GM12801 (cell line): Measurements from ENCODE around the gene SNX1.

Source experiments
- TF ChIP-seq, protein P1 (sequence below): IDR thresholded peaks from one replicate; pipeline ENCODE4 v1.5.1; 2011; ENCODE audit warnings: control low read depth; ENCODE audit not compliant: insufficient read length; ENCODE audit errors: extremely low read depth

The SNX1 gene

DNA sequence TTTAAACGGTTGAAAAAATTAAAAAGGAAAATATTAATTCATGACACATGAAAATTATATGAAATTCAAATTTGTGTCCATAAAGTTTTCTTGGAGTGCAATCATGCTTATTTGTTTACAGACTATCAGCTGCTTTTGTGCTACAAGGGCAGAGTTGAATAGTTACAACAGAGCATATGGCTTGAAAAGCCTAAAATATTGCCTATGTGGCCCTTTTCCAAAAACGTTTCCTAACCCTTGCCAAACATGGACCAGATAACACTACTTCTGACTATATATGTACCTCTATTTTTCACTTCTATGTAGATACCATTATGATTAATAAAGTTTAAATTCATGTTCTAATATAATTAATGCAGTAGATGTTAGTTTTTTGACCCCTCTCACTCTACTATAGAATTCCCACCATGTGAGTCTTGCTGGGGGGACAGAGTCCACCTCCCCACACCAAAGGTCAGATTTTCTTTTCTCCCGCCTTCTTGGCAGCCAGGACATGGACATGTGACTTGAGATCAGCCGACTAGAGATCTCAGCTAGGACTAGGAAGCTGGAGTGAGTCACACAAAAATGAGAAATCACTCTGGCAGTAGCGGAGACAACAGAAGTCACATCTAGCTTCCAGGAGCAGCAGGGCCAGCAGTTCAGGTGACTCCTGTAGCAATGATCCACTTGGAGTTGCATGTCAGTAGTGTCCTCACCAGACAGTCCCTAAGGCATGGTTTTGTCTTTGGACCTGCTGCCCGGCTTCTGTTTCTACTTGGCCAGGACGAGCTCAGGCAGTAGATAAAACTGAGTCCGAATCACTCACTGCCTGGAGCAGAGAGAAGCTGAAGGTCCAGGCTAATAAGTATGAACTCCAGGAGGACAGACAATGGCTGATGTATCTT is 24.6 kb upstream of the SNX1 start:
- TF ChIP-seq, protein P1, sequence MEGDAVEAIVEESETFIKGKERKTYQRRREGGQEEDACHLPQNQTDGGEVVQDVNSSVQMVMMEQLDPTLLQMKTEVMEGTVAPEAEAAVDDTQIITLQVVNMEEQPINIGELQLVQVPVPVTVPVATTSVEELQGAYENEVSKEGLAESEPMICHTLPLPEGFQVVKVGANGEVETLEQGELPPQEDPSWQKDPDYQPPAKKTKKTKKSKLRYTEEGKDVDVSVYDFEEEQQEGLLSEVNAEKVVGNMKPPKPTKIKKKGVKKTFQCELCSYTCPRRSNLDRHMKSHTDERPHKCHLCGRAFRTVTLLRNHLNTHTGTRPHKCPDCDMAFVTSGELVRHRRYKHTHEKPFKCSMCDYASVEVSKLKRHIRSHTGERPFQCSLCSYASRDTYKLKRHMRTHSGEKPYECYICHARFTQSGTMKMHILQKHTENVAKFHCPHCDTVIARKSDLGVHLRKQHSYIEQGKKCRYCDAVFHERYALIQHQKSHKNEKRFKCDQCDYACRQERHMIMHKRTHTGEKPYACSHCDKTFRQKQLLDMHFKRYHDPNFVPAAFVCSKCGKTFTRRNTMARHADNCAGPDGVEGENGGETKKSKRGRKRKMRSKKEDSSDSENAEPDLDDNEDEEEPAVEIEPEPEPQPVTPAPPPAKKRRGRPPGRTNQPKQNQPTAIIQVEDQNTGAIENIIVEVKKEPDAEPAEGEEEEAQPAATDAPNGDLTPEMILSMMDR: no peak

DNA sequence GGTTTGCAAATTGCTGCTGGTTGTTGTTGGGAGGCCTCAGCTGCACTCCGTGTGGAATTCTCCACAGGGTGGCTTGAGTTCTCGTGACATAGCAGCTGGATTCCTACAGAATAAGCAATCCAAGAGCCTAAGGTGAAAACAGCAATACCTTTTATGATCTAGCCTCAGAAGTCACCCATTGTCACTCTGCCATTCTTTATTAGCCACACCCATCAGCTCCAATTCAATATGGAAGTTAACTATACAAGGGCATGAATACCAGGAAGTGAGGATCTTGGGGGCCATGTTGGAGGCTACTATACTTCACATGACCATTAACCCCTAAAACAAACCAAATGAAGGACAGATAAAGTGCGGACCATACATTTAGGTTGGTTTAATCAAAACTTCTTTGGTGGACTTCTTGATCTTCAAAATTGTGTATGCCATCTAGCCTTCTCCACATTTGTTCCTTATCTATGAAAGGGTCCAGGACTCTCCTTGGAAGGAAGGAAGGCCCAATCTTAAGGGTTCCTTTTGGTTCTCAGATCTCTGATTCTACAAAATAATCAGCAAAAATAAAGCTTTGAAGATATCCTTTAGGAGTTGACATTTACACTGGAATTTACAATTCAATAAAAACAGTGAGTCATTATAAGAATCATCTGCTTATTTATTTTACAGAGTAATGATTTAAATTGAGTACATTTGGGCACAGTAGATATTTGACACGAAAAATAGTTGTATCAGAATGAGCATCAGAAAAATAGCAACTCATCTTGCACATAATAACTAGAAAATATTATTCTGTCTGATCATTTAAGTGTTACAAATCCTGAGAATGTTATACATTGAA is 23.6 kb upstream of the SNX1 start:
- TF ChIP-seq, protein P1: no peak

DNA sequence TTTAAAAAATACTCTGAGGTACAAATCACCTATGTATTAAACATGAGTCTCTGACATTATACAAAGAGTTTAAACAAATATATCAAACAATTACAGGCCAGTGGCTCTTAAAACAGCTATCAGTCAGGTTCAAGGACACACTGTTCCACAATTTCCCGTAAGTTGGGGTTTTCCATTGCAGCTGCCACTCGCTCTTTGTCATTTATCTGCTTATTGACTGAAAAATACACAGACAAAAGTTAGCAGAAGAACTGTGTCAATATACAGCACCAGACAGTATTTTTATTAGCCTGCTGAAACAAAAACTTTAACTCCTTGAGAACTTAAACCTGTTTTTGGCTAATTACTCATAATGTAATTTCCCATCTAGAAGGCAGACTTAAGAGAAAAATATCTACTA is 23.0 kb upstream of the SNX1 start:
- TF ChIP-seq, protein P1: no peak

DNA sequence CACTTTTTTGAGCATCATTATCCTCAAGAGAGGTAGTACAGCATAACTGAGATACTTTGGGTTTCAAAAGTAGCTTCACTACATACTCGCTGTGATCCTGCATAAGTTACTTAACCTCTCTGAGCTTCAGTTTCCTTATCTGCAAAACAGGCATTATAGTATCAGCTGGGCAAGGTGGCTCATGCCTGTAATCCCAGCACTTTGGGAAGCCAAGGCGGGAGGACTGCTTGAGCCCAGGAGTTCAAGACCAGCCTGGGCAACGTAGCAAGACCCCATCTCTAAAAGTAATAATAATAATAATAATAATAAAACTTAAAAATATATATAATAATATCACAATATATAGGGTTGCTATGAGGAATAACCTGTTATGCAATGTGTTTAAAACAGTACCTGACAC is 13.0 kb upstream of the SNX1 start:
- TF ChIP-seq, protein P1: no peak

DNA sequence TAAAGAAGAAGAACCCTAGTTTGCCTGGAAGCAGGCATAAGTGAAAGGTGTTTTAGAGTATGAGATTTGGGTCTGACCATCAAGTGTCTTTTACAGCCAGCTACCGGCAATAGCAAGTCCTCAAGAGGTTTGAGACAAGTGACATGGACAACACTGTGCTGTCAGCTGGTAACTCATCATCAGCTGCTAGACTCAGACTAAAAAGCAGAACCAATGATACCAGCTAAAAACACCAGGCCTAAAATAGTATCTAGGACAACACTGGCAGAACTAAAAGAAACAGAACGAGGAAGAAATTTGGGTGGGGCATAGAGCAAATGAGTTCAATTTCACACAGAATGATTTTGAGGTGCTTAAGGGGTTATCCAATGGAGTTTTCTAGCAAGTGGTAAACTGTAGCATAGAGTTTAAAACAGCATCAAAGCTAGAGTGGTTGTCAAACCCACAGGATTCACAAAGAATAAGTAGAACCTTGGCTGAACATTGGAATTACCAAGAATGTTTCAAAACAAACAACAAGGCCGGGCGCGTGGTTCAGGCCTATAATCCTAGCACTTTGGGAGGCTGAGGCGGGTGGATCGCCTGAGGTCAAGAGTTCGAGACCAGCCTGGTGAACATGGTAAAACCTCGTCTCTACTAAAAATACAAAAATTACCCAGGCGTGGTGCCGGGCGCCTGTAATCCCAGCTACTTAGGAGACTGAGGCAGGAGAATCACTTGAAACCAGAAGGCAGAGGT is 6.1 kb upstream of the SNX1 start:
- TF ChIP-seq, protein P1: no peak

DNA sequence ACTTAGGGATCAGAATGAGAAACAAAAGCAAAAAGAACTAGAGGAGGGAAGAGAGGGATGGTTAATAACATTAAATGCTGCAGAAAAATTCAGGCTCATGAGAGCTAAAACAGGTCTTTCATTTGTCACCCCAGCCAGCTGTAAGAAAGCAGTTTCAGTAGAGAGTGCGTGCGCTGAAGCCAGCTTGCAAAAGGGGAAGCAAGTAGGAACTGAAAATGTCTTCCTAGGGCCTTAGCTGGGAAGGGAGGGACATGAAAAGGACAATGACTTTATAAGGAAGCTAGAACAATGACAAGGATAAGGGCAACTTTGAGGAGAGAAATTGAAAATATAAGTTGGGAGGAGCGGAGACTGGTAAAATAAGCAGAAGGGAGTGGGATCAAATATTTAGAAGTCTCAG is 5.3 kb upstream of the SNX1 start:
- TF ChIP-seq, protein P1: no peak
